GM12873 (cell line): ENCODE measurements around the gene PPIC.

Source experiments
- TF ChIP-seq, protein P1 (sequence below): IDR thresholded peaks from 2 replicates; pipeline ENCODE4 v1.5.1; 2012; ENCODE audit warnings: low read depth, mild to moderate bottlenecking, moderate library complexity, low read length, control low read depth; ENCODE audit not compliant: insufficient read depth; ENCODE audit errors: missing control alignments

PPIC gene

DNA sequence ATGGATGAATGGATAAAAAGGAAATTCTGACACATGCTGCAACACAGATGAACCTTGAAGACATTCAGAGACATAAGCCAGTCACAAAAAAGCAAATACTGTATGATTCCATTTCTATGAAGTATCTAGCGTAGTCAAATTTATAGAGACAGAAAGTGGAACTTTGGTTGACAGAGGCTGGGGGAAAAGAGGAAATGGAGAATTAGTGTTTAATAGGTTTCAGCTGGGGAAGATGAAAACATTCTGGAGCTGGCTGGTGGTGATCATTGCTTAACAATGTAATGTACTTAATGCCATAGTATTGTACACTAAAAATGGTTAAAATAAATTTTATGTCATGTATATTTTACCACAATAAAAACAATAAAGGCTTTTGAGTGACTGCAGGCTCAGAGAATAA lies 24.2 kb downstream of the PPIC start:
- TF ChIP-seq, protein P1, sequence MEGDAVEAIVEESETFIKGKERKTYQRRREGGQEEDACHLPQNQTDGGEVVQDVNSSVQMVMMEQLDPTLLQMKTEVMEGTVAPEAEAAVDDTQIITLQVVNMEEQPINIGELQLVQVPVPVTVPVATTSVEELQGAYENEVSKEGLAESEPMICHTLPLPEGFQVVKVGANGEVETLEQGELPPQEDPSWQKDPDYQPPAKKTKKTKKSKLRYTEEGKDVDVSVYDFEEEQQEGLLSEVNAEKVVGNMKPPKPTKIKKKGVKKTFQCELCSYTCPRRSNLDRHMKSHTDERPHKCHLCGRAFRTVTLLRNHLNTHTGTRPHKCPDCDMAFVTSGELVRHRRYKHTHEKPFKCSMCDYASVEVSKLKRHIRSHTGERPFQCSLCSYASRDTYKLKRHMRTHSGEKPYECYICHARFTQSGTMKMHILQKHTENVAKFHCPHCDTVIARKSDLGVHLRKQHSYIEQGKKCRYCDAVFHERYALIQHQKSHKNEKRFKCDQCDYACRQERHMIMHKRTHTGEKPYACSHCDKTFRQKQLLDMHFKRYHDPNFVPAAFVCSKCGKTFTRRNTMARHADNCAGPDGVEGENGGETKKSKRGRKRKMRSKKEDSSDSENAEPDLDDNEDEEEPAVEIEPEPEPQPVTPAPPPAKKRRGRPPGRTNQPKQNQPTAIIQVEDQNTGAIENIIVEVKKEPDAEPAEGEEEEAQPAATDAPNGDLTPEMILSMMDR, result no peak

DNA sequence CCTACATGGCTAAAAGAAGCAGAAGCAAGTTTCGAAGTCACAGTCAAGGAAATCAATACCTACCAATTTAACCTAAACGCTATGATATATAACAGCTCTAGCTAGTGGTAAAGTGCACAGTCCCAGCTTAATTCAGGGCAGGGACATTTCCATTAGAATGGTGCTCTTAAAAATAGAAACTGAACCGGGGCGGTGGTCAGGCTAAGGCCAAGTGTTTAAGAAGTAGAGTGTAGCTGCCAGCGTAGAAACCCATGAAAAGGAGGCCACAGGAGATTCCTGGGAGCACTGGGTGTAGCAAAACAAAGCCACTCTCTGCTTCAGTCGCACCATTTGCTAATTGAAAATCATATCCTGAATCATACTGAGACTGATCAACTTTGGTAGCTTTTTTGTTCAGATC lies 28.8 kb downstream of the PPIC start:
- TF ChIP-seq, protein P1, result no peak

DNA sequence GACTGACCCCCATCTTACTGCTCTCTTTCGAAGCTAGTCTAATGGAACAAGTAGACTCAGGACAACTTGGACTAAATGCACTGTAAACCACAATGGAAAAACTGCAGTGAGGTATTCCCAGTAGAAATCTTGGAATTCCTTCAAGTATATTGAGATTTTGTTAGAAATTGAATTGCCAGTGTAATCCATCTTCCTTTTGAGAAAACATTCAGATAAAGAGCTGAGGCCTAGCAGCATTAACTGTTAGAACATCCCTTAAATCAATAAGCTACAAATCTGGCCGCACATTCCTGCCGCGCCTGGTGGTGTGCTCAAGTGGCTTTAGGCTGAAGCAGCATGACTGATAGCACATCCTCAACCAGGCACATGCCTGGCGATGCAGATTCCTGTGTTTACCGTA lies 29.3 kb downstream of the PPIC start:
- TF ChIP-seq, protein P1, result no peak

DNA sequence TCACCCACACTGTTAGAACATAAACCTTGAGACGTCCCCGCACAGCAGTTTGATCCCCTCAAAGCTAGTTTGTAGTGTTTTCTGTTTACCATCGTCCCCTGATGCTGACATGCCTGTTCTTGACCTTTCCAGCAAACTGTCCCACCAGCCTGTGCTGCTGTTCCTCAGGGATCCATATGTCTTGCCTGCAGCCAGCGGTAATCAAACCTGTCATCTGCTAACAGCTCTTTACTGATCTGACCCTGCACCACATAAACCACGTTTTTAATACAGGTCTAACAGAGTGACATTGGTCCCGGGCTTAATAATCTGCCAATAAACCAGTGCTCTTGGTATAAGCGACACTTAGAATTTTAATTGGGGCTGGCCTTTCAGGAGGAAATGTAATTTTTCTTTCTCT lies 34.7 kb downstream of the PPIC start:
- TF ChIP-seq, protein P1, result no peak

DNA sequence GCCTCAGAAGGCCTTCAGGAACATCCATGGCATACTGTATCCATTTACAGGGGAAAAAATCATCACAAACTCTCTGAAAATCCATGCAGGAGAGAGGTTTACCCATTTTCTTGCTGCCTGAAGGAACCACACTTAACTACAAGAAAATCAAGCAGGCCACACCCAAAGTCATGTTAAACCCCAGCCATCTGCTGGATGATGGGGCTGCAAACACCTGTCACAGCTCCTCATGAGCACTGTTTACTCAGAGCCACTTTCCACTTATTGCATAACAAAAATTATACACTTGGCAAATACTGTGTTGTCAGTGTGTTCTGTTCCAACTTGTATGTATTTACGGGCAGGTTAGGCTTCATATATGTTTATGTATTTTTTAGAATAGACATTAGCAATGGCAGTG lies 35.8 kb downstream of the PPIC start:
- TF ChIP-seq, protein P1, result no peak

DNA sequence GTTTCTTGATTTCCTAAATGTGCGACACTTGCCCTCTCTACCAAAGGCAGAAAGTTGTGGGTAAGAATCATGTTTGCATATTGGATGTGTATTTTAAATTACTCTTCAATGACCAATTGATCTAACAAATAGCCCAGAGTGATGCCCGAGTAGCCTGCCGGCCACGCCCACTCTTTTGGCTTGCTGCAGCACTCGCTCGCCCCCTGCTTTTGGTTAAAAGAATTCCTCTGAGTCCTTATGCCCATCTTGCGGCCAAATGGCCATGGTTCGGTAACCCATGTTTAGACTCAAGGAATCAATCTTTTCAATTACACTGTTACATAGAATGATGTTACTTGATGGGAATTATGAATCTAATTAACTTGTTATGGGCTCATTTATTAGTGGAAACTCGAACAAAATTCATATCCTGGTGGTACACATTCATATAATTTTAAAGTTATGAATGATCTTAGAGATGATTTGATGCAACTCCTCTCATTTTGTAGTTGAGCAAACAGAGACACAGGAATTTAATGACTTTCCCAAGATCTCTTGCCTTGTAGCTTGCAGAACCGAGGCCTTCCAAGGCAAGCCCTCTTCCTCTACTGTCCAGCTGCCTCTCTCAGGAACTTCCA lies 36.5 kb downstream of the PPIC start:
- TF ChIP-seq, protein P1, result peak; percentile 74

DNA sequence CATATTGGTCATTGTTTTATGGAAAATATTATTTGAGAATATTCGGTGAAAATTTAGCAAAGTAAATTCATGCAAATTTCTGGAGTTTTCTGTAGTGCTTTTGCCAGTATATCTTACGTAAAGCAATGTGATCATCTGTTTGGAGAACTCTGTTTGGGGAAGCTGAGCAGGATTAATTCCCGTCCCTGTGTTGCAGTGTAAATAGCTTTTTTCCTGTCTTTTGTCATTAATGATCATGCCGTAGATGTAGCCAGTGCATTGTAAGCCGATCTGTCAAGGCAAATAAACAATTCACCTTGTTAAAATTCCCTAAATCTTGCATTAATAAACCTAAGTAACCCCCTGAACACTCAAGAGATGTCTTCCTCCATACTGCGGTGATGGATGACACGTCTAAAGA lies 39.2 kb downstream of the PPIC start:
- TF ChIP-seq, protein P1, result no peak
